HG03378 (cell line): ENCODE results near the gene DBNDD2.

Experiments used
- ATAC-seq: cut with Tn5 transposase; IDR thresholded peaks from one replicate; pipeline ENCODE4 v1.9.1; 2021; ENCODE audit warnings: mild to moderate bottlenecking, moderate library complexity; ENCODE audit not compliant: unreplicated experiment

The DBNDD2 gene

GRCh38 chr20:45377269-45377668 lies 30.8 kb upstream of the DBNDD2 start:
- no peak for ATAC-seq

GRCh38 chr20:45378191-45378590 lies 29.9 kb upstream of the DBNDD2 start, which contains the start of gene TP53TG5:
TSS of gene TP53TG5 (minus strand) at chr20:45378325. CDS start at chr20:45378236, 89 bp downstream.
- ATAC-seq, result no peak

GRCh38 chr20:45387274-45387673 lies 20.8 kb upstream of the DBNDD2 start:
- no peak for ATAC-seq

- ATAC-seq, result no peak
These were observed 17.2 kb upstream of the DBNDD2 start for GRCh38 chr20:45390931-45391330.

GRCh38 chr20:45391559-45391958 lies 16.5 kb upstream of the DBNDD2 start:
- no peak for ATAC-seq

- no peak for ATAC-seq
These were observed 15.4 kb upstream of the DBNDD2 start for GRCh38 chr20:45392733-45393132.

GRCh38 chr20:45394221-45395113 lies 13.6 kb upstream of the DBNDD2 start:
- no peak for ATAC-seq

GRCh38 chr20:45395114-45395415 lies 13.0 kb upstream of the DBNDD2 start:
- no peak for ATAC-seq

- no peak for ATAC-seq
These were observed 9.1 kb upstream of the DBNDD2 start for GRCh38 chr20:45399018-45399417.

GRCh38 chr20:45400346-45401031 lies 7.6 kb upstream of the DBNDD2 start:
- no peak for ATAC-seq

- ATAC-seq, result no peak
These were observed 5.1 kb upstream of the DBNDD2 start for GRCh38 chr20:45402946-45403345.

- no peak for ATAC-seq
These were observed 3.7 kb upstream of the DBNDD2 start for GRCh38 chr20:45404438-45404837.

- no peak for ATAC-seq
These were observed 2.4 kb upstream of the DBNDD2 start for GRCh38 chr20:45405571-45406259.

GRCh38 chr20:45406260-45407066 lies 1.6 kb upstream of the DBNDD2 start:
- ATAC-seq, result no peak

- no peak for ATAC-seq
These were observed 883 bp upstream of the DBNDD2 start for GRCh38 chr20:45407067-45407745.

- no peak for ATAC-seq
These were observed 641 bp downstream of the DBNDD2 start for GRCh38 chr20:45408646-45409213.

- ATAC-seq, result no peak
These were observed 1.6 kb downstream of the DBNDD2 start for GRCh38 chr20:45409521-45410272.

- no peak for ATAC-seq
These were observed 2.8 kb downstream of the DBNDD2 start for GRCh38 chr20:45410887-45411286.

- ATAC-seq, result no peak
These were observed 4.6 kb downstream of the DBNDD2 start for GRCh38 chr20:45412653-45413052.
